Tibial nerve (tissue), 4 donors: ENCODE measurements around the gene EVX1.

ENCODE experiments used
- EP300 ChIP-seq, 2 donors: sonication (generic); formaldehyde crosslinking; IDR thresholded peaks; one replicate each; pipeline ENCODE4 v1.6.1; 2017; ENCODE audit warnings: antibody characterized with exemption in 2 of 2, mild to moderate bottlenecking in 1 of 2
- TF ChIP-seq, protein P1 (sequence below), 5 experiments: fragments of 200-600 bp in 3 of 5; fragments of 450-650 bp in 2 of 5; sonication (generic) in 3 of 5; IDR thresholded peaks; one replicate each; pipeline ENCODE4 v1.5.1; 2016 to 2019; ENCODE audit warnings: antibody characterized with exemption in 5 of 5, mild to moderate bottlenecking in 3 of 5, moderate library complexity in 2 of 5

- no peak for TF ChIP-seq EP300 (IDR thresholded peaks at IDR 0.05)
- TF ChIP-seq, protein P1, sequence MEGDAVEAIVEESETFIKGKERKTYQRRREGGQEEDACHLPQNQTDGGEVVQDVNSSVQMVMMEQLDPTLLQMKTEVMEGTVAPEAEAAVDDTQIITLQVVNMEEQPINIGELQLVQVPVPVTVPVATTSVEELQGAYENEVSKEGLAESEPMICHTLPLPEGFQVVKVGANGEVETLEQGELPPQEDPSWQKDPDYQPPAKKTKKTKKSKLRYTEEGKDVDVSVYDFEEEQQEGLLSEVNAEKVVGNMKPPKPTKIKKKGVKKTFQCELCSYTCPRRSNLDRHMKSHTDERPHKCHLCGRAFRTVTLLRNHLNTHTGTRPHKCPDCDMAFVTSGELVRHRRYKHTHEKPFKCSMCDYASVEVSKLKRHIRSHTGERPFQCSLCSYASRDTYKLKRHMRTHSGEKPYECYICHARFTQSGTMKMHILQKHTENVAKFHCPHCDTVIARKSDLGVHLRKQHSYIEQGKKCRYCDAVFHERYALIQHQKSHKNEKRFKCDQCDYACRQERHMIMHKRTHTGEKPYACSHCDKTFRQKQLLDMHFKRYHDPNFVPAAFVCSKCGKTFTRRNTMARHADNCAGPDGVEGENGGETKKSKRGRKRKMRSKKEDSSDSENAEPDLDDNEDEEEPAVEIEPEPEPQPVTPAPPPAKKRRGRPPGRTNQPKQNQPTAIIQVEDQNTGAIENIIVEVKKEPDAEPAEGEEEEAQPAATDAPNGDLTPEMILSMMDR (IDR thresholded peaks at IDR 0.05), result no peak
Observed at GRCh38 chr7:27203365-27203953, 39.1 kb upstream of the EVX1 start.
